GM18519 (cell line): ENCODE data around the gene LHFPL6.

Experiments used
- ATAC-seq: cut with Tn5 transposase; IDR thresholded peaks from one replicate; pipeline ENCODE4 v1.9.1; 2021; ENCODE audit warnings: mild to moderate bottlenecking, moderate library complexity; ENCODE audit not compliant: unreplicated experiment, low FRiP score

The LHFPL6 gene

DNA sequence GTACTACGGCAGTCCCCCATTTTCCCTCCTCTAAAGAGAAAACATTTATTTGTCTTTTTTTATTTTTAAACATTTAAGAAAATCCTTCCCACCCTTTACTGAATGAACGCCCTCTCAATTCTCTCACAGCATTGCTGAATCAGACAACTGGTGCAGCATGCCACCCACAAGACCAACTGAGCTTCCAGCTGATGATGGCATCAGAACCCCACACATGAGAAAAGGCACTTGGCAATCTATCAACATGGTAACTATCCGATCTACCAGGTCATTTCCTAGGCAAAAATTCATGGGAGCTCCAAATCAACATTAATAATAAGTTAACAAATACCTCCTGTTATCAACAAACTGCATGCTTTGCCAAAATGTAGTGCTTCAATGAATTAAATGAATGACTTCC, 43.1 kb downstream of the LHFPL6 start:
- ATAC-seq, result no peak

DNA sequence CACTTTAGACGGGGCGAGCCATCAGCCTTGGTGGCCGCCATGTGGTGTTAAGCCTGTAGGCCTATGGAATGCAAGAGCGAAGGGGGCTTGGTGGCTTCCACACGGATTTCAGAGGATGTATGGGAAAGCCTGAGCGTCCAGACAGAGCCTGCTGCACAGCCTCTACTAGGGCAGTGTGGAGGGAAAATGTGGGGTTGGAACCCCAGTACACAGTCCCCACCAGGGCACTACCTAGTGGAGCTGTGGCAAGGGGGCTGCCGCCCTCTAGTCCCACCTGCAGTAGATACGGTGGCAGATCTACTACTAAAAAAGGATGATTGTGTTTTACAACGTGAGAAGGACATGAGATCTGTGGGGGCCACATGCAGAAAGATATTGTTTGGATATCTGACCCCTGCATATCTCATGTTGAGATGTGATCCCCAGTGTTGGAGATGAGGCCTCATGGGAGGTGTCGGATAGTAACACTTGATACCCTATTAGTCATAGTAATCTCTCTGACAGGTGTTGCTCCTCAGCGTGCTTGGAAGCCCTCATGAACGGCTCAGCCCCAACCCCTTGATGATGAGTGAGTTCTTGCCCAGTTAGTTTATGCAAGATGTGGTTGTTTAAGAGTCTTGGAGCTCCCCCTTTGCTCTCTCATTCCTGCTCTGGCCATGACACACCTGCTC, 45.6 kb downstream of the LHFPL6 start:
- ATAC-seq, result no peak

DNA sequence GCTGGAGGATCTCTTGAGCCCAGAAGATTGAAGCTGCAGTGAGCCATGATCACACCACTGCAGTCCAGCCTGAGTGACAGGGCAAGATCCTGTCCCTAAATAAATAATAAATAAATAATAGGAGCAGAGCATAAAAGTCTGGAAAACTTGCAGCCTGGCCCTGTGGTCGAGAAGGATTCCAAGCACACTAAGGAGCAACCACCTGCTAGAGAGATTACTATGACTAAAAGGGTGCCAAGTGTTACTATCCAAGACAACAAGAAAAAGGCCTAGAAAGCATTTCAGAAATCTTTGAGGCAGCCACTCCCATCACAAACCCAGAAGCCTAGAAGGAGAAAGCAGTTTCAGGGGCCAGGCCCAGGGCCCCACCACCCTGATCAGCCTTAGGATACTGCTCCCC, 46.1 kb downstream of the LHFPL6 start:
- no peak for ATAC-seq

DNA sequence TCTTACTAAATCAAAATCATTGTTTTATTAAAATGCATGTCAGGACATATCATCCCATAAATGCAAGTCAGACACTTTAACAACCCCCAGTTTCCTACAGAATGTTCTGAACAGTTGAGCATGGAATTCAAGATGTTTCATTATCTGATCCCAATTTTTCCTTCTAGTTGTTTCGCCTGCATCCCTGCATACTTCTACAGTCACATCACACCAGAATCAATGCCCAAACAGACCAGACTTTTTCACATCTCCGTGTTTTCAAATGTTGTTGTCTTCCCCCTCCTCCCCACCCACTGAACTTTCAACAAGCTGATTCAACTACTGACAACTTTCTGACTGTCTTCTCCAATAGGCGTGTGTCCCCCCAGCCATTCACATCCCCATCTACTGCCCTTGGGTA, 48.6 kb downstream of the LHFPL6 start:
- no peak for ATAC-seq

DNA sequence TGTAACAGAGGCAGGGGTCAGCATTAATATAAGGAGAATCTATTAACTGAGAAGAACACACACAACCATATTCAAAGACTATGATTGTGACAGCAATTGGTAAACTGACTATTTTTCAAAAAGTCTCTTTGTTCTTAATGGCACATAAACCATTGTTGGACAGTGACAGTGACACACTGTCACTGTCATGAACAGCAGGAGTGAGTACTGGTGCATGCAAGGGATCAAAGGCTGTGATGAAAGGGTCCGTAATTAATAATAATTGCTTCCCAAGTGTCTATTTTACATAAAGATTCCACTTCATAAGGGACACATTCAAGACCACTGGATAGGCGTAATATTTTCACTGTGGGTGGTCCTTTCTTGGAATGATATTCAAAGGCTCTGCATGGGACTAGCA, 50.7 kb downstream of the LHFPL6 start:
- ATAC-seq, result no peak

DNA sequence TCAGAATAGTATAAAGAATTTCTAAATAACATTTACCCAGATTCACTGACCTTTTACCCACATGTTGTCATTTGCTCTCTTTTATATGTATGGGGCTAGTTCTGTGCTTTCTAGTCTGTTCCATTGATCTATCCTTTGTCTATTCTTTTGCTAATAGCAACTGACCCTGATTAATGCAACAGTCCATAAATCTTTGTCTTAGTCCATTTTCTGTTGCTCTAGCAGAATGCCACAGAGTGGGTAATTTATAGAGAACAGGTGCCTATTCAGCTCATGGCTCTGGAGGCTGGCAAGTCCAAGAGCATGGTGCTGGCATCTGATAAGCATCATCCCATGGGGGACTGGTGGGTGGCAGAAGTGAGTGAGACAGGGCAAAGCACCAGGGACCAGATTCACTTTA, 52.1 kb downstream of the LHFPL6 start:
- no peak for ATAC-seq

DNA sequence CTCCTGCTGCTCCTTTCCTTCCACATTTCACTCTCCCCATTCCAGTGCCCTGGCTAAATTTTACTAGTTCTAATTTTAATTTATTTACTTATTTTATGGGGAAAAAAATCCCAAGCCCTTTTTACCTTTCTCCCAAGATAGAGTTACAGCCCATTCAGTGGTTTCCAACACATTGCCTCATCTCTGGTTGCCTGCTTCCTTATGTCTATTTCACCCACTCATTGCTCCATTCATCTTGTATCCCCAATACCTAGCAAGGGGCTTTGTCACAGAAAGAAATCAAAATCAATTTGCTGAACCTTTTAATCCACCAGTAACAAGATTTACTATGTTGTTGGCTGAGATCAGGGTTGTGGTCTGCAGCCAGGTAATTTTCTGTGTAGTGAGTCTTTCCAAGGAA, 55.9 kb downstream of the LHFPL6 start:
- ATAC-seq, result no peak

DNA sequence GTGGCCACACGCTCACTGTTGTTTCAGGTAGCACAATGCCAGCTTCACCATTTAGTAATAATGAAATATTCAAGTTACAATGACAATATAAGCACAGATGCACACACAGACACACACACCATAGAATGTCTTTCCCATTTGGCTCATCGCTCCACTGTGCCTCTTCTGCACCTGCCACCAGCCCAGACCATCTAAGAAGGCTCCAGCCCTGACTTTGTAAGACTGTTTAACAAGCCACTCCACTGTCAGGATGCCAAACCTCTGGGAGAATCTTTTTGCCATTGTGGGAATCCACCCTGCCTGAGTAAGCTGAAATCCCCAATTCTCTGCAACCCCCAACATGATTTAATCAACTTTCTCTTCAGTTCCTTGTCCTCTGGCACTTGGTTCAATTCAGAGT, 60.6 kb downstream of the LHFPL6 start:
- no peak for ATAC-seq

DNA sequence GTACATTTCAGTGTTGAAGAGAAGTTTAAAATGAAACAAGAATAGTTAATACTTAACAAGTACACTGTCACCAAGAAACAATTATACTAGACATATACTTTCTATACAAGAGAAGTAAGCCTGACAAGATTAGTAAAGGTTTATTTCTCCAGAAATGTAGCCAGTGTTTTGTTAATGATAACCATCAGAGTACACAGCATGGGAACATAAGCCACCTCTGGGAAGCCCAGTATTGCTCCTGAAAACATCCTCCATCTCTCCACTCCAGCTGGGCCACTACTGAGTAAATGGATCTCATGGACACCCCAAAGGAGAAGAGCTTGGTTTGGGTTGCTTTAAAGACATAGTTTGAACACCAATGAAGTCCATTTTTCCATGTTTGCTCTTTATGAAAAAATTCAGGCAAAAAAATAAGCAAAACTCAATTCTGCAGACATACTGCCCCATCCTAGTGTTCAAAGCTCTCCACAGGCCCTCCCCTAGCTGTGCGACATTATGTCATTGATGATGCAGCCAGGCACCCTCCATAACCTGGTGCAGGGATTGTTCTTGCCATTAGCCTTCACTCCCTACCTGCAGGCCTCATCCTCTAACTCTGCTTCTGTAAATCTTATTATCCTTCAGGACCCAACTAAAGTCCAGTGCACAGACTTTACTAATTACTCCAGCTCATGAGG, 61.9 kb downstream of the LHFPL6 start:
- no peak for ATAC-seq

DNA sequence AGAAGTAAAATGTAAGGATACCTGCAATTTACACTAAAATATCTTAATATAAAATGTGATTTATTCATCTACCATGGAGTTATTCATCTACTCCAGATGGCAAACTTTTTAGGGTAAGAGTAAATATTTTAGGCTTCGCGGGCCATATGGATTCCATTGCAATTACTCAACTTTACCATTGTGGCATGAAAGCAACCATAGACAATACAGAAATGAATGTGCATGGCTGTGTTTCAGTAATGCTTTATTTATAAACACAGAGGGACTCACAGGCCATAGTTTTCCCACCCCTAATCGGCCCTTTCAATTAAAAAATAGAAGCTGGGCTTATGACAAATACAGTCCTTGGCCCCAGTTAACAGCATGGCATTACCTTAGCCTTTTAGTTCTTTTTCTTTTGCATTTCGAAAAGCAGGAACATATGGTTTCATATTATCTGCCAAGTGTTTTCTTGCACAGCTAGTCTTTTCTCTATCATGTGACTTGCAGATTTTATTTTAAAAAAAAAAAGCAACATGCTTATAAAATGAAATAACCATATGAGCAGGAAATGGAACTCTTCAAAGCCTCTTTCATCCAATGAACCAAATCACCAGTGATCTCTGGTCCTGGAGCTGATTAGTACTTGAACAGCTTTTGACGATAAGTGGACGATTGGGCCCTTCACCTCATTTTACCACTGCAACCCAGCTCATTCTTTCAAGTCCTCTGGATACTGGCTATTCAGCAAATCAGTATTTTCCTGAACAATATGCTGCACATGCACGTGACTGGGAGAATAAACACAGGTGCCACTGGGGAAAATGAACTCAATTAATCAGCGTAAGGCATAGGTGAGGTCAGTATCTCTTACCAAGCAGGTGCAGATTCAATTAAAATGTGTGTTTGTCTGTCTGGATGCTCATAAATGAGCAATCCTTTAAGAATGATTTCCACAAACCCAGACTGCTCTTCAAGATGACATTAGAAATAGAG, 63.9 kb downstream of the LHFPL6 start:
- ATAC-seq, result no peak

DNA sequence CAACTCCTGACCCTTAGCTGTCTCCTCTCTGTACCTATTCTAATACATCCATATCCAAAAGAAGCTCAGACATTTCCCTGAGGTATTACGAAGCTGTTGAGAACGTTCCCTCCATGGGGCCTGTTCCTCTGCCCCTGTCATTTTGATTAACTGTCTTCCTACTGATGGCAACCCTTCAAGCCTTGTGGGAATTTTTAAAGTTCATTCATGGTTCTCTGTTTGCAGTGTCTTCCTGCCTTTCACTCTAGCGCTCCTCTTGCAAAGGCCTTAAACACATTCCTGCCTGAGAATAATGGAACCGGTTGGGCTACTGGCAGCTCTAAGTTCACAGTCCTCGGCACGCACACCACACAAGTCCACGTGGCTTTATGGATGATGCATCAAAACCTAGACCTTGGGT, 66.1 kb downstream of the LHFPL6 start:
- ATAC-seq, result no peak

DNA sequence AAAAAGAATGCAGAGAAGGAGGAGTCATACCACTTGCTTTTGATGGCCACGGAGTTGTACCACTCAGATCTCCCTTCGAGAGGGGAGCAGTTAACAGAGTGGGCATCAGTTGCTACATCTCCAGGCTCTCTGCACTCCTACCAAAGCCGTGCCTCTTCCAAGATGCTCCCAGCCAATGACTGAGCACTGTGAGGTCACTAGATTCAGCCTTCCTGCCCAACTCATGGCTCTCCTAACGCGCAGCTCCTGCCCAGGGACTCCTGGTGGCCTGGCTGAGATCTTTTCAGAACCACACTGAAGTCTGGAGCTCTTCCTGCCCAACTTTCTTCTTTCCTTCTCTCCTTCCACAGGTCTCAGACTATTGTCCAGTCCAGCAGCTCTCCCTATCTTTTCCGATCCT, 66.7 kb downstream of the LHFPL6 start:
- no peak for ATAC-seq

DNA sequence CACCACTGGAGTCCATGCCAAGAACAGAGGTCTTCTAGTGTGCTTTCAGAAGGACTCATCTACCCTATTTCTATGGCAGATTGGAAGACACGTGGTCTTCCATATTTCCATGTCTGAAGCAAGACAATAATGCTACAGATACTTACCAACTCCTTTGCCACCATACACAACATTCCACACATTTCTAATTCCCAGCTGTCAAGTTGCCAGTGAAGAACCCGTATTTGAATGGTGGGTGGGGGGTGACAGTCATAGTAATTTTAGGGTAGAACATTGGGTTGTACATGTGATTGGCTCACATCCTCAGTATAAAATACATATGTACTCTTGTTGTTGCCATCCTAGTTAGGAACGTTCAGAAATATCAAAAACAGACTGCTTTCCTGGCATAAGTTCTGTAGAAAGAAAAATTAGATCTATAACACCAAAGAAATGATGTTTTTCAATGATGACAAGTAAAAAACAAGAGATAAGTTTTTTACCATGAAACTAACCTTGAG, 69.3 kb downstream of the LHFPL6 start:
- ATAC-seq, result no peak

DNA sequence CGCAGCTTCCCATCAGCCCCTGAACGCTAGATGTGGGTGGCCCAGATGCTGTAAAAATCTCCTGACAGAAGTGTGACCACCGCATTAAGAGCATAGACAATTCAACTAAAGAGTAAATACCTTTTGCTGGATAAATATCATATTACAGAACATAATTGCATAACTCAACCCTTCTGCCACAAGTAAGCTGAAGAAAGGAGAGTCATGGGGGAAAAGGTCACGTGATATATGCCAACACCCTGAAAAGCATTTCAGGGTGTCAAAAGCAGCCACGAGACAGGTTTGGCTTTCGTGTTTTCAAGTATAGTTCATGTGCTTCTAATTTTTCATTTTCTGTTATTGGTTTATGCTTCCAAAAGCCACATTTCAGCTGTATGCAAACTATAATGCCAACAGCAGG, 71.3 kb downstream of the LHFPL6 start:
- ATAC-seq, result no peak

DNA sequence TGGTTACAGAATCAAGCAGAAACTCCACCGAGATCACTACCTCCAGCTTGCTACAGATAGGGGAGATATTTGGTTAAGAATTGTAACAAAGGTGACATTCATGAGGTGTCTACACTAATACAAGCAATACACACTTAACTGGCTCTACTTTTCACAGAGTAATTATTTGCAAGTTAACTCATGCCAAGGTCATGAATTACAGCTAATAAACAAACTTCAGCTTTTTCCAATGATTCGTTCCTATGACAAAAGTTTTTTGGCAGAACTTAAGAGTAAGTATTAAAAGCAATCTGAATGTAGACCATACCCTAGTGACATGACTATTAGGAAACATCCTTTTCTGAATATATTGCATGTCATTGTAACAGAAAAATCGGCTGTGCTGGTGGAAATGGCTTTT, 72.1 kb downstream of the LHFPL6 start:
- no peak for ATAC-seq

DNA sequence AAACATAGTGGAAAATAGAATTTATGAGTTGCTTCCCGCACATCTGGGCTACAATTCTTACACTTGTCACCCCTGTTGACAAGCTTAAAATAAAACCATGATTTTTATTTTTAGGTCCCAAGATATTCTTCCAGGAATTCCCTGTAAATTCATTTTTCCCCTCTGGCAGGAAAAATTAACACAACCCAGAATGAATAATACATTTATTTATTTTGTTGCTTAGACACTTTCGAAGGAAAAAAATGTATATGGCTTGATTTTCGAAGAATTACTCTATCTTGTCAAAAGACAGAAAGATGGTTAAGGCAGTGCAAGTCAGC, 74.4 kb downstream of the LHFPL6 start:
- ATAC-seq, result no peak

DNA sequence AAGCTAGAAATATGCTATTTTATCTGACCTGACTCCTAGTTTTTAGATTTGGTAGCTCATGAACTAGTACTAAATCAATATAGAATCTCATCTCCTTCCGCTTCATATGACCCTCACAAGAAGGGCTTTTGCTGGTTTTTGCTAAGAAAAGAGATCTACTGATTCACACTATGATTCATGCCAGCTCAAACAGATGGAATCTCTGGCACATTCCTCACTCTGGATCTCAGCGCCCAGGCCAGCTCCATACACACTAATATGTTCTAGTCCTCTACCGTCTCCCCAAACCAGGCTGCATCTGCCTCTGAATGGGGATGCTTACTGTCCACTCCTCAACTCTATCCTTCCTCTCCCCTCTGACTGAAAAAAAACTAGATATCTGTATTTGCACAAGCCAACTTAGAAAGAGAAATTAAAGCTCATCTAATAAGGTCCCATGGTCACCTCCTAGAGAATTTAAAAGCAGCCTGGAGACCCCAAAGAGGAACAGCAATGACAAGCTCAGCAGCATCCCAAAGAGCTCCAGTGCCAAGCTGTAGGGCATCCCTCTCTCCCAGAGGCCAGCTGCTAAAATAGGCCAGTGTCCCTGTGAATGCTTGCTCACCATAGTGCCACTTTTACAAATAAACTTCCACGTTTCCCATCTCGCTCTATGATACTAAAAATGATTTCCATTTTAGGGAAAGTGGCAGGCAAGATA, 74.9 kb downstream of the LHFPL6 start:
- ATAC-seq, result no peak

DNA sequence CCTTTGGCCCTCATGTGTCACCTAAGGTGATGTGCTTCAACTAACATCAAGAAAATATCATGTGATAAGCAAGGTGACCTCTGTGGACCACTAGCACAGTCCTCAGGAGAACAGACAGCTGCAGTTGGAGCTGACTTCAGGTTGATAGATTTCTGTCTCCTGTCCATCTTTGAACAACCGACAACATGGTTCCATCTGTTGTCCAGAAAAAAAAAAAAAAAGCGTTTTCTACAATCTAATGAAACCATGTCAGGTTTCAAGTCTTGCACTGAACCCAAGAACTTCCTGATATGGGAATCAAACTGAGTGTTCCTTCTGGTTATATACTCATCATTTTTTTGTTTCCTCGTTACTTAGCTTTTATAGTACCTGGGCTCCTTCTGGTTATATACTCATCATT, 75.7 kb downstream of the LHFPL6 start:
- ATAC-seq, result no peak

DNA sequence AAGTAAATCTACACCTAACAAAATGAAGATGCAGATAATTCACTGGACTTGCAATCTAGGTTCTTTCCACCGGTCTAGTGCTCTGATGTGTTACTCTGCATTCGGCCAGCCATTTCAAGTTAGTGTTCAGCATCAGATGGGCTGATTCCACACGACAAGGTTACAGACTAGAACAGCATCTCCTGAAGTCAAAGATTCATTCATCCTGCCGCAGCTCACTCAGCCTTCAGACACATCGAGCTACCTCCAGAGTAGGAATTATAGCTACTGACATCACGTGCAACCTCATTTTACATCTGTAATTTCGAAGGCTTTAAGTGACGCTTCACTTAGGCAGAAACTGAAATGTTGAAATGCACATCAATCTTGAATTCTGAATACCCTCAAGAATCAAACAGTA, 76.5 kb downstream of the LHFPL6 start:
- ATAC-seq, result no peak

DNA sequence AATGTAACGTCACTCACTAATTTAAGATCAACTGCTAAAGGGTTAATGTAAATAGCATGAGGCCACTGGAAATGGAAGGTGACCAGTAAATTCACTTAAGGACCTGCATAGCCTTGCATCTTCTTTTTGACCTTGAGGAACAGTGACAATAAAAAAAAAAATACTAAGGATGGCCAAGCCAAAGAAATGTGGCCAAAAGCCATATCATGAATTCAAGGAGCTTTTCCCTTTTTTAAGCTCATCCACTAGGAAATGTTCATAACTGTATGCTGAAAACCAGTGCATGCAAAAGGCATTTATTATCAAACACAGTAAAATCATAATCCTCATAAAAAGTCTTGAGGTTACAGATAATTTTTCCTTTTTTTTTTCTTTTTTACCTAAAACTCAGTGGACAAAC, 77.5 kb downstream of the LHFPL6 start:
- ATAC-seq, result no peak

DNA sequence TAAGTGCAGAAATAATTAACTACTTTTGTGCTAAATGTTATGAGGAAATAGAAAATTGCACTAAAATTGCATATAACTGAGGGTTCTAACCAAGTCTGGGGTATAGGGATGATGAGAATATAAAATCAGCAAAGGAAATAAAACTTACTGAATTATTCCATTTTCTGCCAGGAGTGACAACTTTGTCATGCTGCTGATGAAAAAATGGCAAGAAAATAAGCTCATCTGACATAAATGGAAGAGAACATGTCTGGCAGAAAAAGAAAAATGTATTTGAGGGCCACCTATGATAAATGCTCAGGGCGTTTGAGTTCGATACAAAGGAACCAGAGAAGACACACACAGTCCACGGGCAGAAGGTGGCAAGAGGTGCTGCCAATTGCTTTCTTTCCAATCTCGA, 78.2 kb downstream of the LHFPL6 start:
- ATAC-seq, result no peak
